GM10266 (cell line): ENCODE data around the gene MBD5.

ENCODE experiments used
- DNase-seq: peaks from one replicate; pipeline ENCODE4 v3.0.0; 2012; ENCODE audit errors: extremely low spot score
- CTCF ChIP-seq: IDR thresholded peaks from 2 replicates; pipeline ENCODE4 v1.5.1; 2012; ENCODE audit warnings: mild to moderate bottlenecking, low read depth; ENCODE audit not compliant: control insufficient read depth, insufficient read depth; ENCODE audit errors: missing control alignments

MBD5 gene

GRCh38 chr2:148110184-148110583 is 89.3 kb downstream of the MBD5 start:
- DNase-seq: no peak
- no peak for TF ChIP-seq CTCF

GRCh38 chr2:148122788-148123187 is 101.9 kb downstream of the MBD5 start:
- no peak for DNase-seq

GRCh38 chr2:148124271-148124670 is 103.4 kb downstream of the MBD5 start:
- DNase-seq: no peak
- TF ChIP-seq CTCF: no peak

More at GRCh38 chr2:148122788-148123187, 101.9 kb downstream of the MBD5 start:
- no peak for TF ChIP-seq CTCF

GRCh38 chr2:148130581-148130980 is 109.7 kb downstream of the MBD5 start:
- no peak for TF ChIP-seq CTCF
- no peak for DNase-seq

- TF ChIP-seq CTCF: no peak
- no peak for DNase-seq
Measured at GRCh38 chr2:148132412-148132811, 111.5 kb downstream of the MBD5 start.

GRCh38 chr2:148135705-148136104 is 114.8 kb downstream of the MBD5 start:
- no peak for DNase-seq
- TF ChIP-seq CTCF: no peak

- DNase-seq: no peak
- TF ChIP-seq CTCF: no peak
Measured at GRCh38 chr2:148136441-148136840, 115.5 kb downstream of the MBD5 start.
